GM11168 (cell line): ENCODE measurements around the gene RABIF.

ENCODE experiments used
- in situ Hi-C: fragments of 300-500 bp; cut with MboI; formaldehyde crosslinking; loops from one replicate; pipeline ENCODE4 v1.12.0; 2022; ENCODE audit warnings: low sequenced_read_pairs; ENCODE audit not compliant: unreplicated experiment

The RABIF gene

GRCh38 chr1:202879128-202879527 is 9.8 kb downstream of the RABIF start:
- in situ Hi-C loops = no loop called here

GRCh38 chr1:202873026-202873425 is 15.9 kb downstream of the RABIF start:
- in situ Hi-C loops = no loop called here

GRCh38 chr1:202871367-202871766 is 17.6 kb downstream of the RABIF start:
- in situ Hi-C loops = no loop called here

GRCh38 chr1:202862679-202863560 is 26.0 kb downstream of the RABIF start:
- in situ Hi-C loops = no loop called here

- in situ Hi-C loops = no loop called here
Observed at GRCh38 chr1:202861420-202862132, 27.4 kb downstream of the RABIF start.

GRCh38 chr1:202860744-202861419 is 28.1 kb downstream of the RABIF start:
- in situ Hi-C loops = no loop called here

GRCh38 chr1:202858789-202859414 is 30.0 kb downstream of the RABIF start:
- in situ Hi-C loops = no loop called here

- in situ Hi-C loops = no loop called here
Observed at GRCh38 chr1:202858331-202858730, 30.6 kb downstream of the RABIF start.

GRCh38 chr1:202857136-202857610 is 31.8 kb downstream of the RABIF start:
- in situ Hi-C loops = no loop called here

GRCh38 chr1:202856014-202856413 is 32.9 kb downstream of the RABIF start:
- in situ Hi-C loops = no loop called here

GRCh38 chr1:202854787-202855186 is 34.2 kb downstream of the RABIF start:
- in situ Hi-C loops = no loop called here

- in situ Hi-C loops = no loop called here
Observed at GRCh38 chr1:202852163-202852904, 36.6 kb downstream of the RABIF start.

- in situ Hi-C loops = no loop called here
Observed at GRCh38 chr1:202850593-202851362, 38.2 kb downstream of the RABIF start.

- in situ Hi-C loops = no loop called here
Observed at GRCh38 chr1:202848191-202848542, 40.8 kb downstream of the RABIF start.

- in situ Hi-C loops = no loop called here
Observed at GRCh38 chr1:202844935-202845334, 44.0 kb downstream of the RABIF start.

- in situ Hi-C loops = no loop called here
Observed at GRCh38 chr1:202844259-202844658, 44.7 kb downstream of the RABIF start.

- in situ Hi-C loops = no loop called here
Observed at GRCh38 chr1:202843081-202843480, 45.9 kb downstream of the RABIF start.

- in situ Hi-C loops = no loop called here
Observed at GRCh38 chr1:202837746-202838262, 51.1 kb downstream of the RABIF start.
